KBM-7 (cell line): ENCODE measurements around the gene RPTOR.

Experiments
- DNase-seq: peaks from one replicate; pipeline ENCODE4 v3.0.0-alpha.2; 2015
- in situ Hi-C: fragments of 300-500 bp; cut with MboI; formaldehyde crosslinking; loops from 2 replicates; pipeline ENCODE4 v1.14.3; 2020; ENCODE audit warnings: low sequenced_read_pairs, low pct_unique_long_range_greater_than_20kb, mixed read lengths

RPTOR gene

GRCh38 chr17:80720610-80721577, 176.3 kb downstream of the RPTOR start:
- in situ Hi-C loops, result no loop called here
- DNase-seq, result no peak

DNA sequence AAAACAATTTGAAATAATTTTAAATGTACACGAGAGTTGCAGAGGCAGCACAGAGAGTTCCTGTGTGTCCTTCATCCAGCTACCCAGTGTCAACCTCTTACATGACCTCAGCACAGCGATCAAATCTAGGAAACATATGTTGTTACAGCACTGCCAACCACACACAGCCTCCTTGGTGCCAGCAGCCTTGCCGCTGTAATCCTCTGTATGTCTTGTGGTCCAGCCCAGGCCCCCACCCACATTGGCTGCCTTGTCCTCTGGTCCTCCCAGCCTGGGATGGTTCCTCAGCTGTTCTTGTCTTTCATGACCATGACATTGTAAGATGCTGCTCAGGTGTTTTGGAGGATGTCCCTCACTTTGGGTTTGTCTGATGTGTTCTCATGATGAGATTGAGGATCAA, 178.0 kb downstream of the RPTOR start:
- in situ Hi-C loops, result no loop called here
- DNase-seq, result no peak

DNA sequence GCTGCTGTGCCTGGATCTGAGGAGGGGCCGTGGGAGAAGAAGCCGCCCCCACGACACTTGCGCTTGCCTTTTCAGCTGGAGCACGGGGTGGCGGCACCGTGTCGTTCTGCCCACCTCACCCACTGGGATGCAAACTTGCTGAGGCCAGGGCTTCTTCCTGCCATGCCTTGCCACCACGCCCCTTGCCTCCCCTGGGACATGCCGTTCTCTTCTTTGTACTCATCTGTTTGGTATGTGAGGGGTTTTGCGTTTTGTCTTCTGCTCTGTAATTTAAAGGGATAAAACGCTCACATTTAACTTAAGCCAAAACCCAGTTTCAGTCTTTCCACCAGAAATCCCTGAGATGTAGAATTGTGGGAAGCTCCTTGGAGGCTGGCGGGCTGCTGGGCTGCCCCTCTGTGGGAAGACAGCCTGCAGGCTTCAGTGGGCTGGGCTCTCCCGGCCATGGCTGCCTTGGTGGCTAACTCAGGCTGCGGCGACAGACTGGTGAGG, 180.2 kb downstream of the RPTOR start:
- in situ Hi-C loops, result no loop called here
- no peak for DNase-seq

DNA sequence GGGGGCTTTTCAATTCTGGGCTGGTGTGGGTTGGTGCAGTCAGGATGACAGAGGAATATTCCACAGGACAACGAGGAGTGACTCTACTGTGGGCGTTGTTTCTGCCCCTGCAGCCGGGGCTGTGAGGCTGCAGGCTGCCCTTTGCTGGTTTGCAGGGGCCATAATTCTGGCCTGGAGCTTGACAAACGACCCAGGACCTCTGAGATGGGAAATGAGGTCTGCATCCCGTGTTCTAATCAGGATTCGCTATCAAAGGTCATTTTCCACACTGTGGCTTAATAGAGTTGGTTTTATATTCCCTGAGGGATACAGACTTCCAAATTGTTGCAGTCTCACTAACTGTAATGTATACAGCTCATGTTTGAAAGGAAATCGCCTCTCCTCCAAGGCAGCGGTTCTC, 180.9 kb downstream of the RPTOR start:
- DNase-seq, result no peak
- in situ Hi-C loops, result no loop called here

DNA sequence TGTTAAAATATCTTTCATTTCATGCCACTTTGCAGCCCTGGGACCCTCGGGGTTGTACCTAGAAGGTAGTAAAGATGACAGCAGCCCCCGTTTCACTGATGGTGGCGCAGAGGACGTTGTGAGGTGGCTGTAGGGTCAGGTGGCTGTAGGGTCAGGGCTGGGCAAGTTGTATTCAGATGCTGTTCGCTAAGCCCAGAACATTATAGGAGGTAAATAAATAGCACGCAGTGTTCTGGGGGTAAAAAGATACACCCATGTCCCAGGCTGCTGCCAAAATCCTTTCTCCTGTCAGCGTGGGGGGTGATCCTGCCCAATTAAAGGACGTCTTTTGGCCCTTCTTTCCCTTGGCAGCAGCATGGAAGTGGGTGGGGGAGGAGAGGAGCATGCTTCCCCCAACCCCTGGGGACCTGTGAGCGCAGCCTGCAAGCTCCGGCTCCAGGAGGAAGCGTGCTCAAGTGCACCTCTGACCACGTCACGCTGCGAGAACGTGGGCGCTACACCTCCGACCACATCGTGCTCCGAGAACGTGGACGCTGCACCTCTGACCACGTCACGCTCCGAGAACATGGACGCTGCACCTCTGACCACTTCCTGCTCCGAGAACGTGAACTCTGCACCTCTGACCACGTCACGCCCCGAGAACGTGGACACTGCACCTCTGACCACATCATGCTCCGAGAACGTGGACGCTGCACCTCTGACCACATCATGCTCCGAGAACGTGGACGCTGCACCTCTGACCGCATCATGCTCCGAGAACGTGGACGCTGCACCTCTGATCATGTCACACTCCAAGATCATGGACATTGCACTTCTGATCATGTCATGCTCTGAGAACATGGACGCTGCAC, 182.1 kb downstream of the RPTOR start:
- DNase-seq, result no peak
- in situ Hi-C loops, result no loop called here

GRCh38 chr17:80727409-80727755, 182.7 kb downstream of the RPTOR start:
- in situ Hi-C loops, result no loop called here

DNA sequence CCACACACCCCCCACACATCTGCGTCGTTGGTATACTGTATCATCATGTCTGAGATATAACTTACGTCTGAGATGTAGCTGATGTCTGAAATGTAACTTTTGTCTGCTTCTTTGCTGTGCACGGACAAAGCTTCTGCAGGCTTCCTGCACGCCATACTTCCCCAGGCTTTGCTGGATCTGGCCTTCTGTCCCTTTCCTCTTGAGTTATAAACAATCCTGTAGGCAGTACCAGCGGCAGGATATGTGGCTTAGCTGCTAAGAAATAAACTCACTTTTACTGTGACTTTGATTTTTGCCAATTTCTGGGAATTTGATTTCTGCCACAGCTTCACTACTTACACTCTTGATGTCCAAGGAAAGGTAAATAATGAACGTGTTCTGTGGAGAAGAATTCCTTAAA, 184.4 kb downstream of the RPTOR start:
- in situ Hi-C loops, result no loop called here
- no peak for DNase-seq

More at GRCh38 chr17:80727409-80727755, 182.7 kb downstream of the RPTOR start:
- no peak for DNase-seq

DNA sequence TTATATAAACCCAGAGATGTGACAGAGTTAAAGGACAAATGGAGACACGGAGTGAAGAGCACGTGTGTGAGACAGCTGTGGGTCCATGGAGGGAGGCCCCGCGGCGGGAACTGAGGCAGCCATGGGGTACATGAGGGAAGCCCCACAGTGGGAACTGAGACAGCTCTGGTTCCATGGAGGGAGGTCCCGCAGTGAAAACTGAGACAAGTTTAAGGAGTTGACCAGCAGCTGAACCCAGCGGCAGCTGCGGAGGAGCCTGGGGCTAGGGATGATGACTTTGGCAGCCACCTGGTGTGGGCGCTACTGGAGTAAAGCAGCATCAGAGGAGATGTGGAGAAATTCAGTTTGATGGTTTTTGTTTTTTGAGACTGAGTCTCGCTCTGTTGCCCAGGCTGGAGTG, 185.1 kb downstream of the RPTOR start:
- in situ Hi-C loops, result no loop called here
- DNase-seq, result no peak

DNA sequence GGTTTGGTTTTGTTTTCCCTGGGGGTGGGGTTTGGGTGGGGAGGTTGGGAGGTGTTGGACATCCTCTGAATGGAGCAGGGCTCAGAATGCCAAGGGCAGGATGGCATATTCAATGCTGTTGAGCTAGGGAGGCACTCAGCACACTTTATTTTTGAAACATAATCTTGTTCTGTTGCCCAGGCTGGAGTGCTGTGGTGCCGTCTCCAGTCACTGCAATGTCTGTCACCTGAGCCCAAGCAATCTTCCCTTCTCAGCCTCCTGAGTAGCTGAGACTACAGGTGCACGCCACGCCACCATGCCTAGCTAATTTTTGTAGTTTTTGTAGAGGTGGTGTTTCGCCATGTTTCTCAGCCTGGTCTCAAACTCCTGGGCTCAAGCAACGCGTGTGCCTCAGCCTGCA, 186.1 kb downstream of the RPTOR start:
- in situ Hi-C loops, result no loop called here
- DNase-seq, result no peak

DNA sequence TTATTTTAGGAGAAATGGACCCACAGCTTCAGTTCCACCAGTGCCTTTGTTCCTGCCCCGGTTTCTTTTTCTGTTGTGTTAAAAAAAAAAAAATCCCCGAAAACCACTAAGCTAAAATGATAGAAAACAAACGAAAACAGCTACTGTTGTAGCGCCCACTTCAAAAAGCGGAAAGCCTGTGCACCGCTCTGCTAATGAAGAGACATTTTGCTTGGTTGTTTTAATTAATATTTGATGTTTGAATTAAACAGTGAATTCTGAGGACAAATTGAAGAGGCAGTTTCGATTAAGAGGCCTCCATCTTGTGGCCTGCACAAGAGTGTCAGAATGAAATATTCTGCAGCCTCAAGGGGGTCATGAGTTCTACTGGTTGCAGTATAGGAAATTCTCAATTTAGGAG, 186.7 kb downstream of the RPTOR start:
- in situ Hi-C loops, result no loop called here
- no peak for DNase-seq

DNA sequence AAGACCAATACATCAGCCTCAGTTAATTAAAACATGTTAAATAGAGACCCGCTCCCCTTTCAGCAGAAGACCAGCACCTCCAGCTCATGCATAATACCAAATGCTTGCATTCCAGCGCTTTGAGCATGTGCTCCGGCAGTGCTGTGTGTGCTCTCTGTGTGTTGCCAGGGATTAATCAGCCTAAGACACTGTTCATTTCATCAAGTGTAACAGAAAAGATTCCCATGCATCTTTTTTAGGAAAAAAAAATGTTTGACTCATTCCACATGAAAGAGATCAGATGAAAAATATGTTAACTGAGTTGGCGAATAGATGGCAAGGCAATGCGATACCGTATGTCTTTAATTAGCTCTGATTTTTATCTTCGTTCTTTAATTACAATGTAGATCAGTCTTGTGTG, 187.6 kb downstream of the RPTOR start:
- in situ Hi-C loops, result no loop called here
- no peak for DNase-seq

DNA sequence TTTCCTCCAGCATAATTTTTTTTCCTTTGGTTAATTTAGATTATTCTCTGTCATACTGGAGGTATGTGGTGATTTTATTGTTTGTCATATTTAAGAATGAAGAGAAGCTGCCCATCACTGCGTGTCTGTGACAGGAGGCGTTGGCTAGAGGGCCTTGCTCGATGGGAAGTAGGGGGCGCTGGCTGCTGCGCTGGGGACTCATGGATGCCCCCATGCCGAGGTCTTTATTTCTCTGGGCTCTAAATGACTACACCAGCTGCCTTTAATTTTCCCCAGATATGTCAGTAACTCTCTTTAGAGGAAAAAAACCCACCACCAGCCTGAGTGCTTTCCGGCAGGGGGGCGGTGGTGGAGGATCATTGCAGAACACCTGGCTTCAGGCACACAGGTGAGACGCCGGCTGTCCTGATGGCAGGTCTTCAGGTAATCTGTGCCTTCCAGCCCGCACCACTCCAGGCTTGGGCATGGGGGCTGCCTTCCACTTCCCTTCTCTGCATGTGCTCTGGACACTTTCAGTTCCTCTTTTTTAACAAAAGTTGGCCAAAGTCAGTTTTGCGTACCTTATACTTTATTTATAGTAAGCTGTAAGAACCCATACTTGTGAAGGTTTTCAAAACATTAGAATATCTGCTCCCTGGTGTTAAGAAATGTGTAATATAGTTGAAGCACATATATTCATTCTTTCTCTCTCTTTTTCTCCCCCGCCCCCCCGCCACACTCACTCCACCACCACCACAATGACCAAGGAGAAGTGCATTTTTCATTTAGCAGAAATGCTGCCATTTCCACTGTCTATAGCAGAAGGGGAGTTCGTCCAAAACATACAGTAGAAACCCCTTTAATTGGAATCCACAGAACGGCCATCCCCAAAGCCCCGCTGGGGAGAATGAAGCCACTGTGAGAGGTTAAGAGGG, 192.7 kb downstream of the RPTOR start:
- DNase-seq, result peak; percentile 87
- in situ Hi-C loops, result no loop called here

GRCh38 chr17:80738020-80738808, 193.6 kb downstream of the RPTOR start:
- peak; percentile 83 for DNase-seq

DNA sequence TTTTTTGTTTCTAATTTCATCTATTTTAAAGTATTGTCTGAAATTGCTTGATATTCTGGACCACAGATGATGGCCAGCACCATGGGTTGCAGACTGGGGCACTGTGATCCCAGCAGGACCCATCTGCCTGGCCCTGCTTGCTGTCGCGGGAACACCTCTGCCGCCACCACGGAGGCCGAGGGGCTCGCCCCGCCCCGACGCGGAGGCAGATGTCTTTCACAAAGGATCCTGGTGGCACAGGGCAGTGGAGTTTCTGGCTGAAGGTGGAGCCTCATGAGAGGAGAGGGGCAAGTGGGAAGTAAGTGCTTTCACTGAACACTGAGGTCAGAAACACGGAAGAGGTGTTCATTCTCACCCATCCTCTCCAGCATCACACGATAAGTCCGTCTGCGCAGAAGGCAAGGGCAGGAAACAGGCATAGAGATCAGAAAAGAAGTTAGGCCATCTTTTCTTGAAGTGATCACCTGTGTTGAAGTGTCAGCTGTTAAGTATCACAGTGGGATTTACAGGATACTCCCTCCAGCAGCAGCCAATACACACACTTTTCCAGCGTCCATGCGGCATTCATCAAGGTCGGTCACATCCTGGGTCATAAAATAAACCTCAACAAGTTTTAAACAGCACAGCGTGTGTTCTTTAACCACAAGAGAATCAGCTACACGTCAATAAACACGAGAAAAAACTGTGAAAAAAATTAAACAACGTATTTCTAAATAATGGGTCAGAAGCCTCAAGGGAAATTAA, 194.5 kb downstream of the RPTOR start:
- in situ Hi-C loops, result no loop called here
- DNase-seq, result peak; percentile 35

More at GRCh38 chr17:80738020-80738808, 193.6 kb downstream of the RPTOR start:
- in situ Hi-C loops, result no loop called here

DNA sequence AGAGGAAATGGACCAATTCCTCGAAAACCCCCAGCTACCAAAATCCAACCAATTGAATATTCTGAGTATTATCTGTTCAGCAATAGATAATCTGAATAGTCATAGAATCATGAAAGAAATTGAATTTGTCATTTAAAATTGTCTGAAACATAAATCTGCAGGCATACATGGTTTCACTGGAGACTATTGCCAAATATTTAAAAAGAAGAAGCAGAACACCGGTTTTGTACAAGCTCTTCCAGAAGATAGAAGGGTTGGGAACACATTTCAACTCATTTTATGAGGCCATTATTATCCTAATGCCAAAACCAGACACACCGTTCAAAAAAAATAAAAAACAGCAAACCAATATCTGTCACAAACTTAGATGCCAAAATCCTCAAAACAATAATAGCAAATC, 195.5 kb downstream of the RPTOR start:
- DNase-seq, result no peak

GRCh38 chr17:80742091-80742490, 197.5 kb downstream of the RPTOR start:
- in situ Hi-C loops, result no loop called here
- no peak for DNase-seq

More for the DNA sequence above, 195.5 kb downstream of the RPTOR start:
- in situ Hi-C loops, result no loop called here

GRCh38 chr17:80742581-80743180, 198.0 kb downstream of the RPTOR start:
- in situ Hi-C loops, result no loop called here
- no peak for DNase-seq
